Activated naive CD8-positive, alpha-beta T cell treated with anti-CD3 and anti-CD28 coated beads, Interleukin-2, amount 50 U/mL, for 24 hours (primary cell): Measurements from ENCODE around the gene ABCB8.

Experiments used
- ATAC-seq: fragments of 150-1000 bp; cut with Tn5 transposase; one replicate; pipeline ENCODE4 v1.10.0; 2021
- DNase-seq: peaks from one replicate; pipeline ENCODE4 v3.0.0; 2021
- H3K27ac Mint-ChIP-seq: one replicate; pipeline ENCODE4 v1.8.0; 2021; ENCODE audit warnings: mild to moderate bottlenecking, mixed read lengths
- H3K27me3 Mint-ChIP-seq: one replicate; pipeline ENCODE4 v1.8.0; 2021; ENCODE audit warnings: mixed read lengths
- H3K36me3 Mint-ChIP-seq: one replicate; pipeline ENCODE4 v1.8.0; 2021; ENCODE audit warnings: low read depth, mixed read lengths
- H3K4me1 Mint-ChIP-seq: one replicate; pipeline ENCODE4 v1.8.0; 2021; ENCODE audit warnings: mixed read lengths
- H3K4me3 Mint-ChIP-seq: one replicate; pipeline ENCODE4 v1.8.0; 2021; ENCODE audit warnings: mild to moderate bottlenecking, moderate library complexity, mixed read lengths
- H3K9me3 Mint-ChIP-seq: one replicate; pipeline ENCODE4 v1.8.0; 2021; ENCODE audit warnings: mixed read lengths

ABCB8 gene

GRCh38 chr7:151059367-151060112 lies 31.3 kb downstream of the ABCB8 start, which contains the start of gene SLC4A2:
SLC4A2 (plus strand) TSS chr7:151059589; CDS start chr7:151061988, 2,399 bp downstream.
- peak; percentile 12 for ATAC-seq
- peak; percentile 82 for DNase-seq
- no peaks in the 10 kb centered on the region for H3K27me3 Mint-ChIP-seq

GRCh38 chr7:151060113-151060415 lies 31.8 kb downstream of the ABCB8 start:
- Mint-ChIP-seq H3K4me1 (peaks cover 37% of the 10 kb centered on the region), H3K9me3 (no peaks in the 10 kb centered on the region), H3K4me3 (peak overlapping the region; percentile 90), H3K27ac (no peak overlapping the region), H3K36me3 (no peaks in the 10 kb centered on the region), H3K27me3 (no peaks in the 10 kb centered on the region)
- ATAC-seq (no peak), DNase-seq (no peak)

More at GRCh38 chr7:151059367-151060112, 31.3 kb downstream of the ABCB8 start, which contains the start of gene SLC4A2:
- no peaks in the 10 kb centered on the region for H3K9me3 Mint-ChIP-seq
- no peaks in the 10 kb centered on the region for H3K36me3 Mint-ChIP-seq
- peak within 1 kb of the TSS; percentile 95 for H3K27ac Mint-ChIP-seq
- H3K4me3 Mint-ChIP-seq, result peak within 1 kb of the TSS; percentile 90
- peaks cover 37% of the 10 kb centered on the region for H3K4me1 Mint-ChIP-seq

- Mint-ChIP-seq H3K9me3 (no peaks in the 10 kb centered on the region), H3K4me1 (peaks cover 37% of the 10 kb centered on the region), H3K27ac (peak overlapping the region; percentile 35), H3K36me3 (peaks cover 3% of the 10 kb centered on the region), H3K4me3 (peak overlapping the region; percentile 90), H3K27me3 (no peaks in the 10 kb centered on the region)
- DNase-seq (peak; percentile 35), ATAC-seq (no peak)
Measured at GRCh38 chr7:151060416-151061212, 32.4 kb downstream of the ABCB8 start.

GRCh38 chr7:151061213-151062110 lies 33.2 kb downstream of the ABCB8 start:
- Mint-ChIP-seq H3K9me3 (no peaks in the 10 kb centered on the region), H3K4me1 (peaks cover 34% of the 10 kb centered on the region), H3K27ac (peak overlapping the region; percentile 35), H3K27me3 (no peaks in the 10 kb centered on the region), H3K36me3 (peaks cover 3% of the 10 kb centered on the region), H3K4me3 (peak overlapping the region; percentile 90)
- no peak for ATAC-seq
- DNase-seq, result no peak

GRCh38 chr7:151062111-151062398 lies 33.8 kb downstream of the ABCB8 start:
- Mint-ChIP-seq H3K36me3 (peaks cover 3% of the 10 kb centered on the region), H3K27ac (no peak overlapping the region), H3K9me3 (no peaks in the 10 kb centered on the region), H3K4me1 (peaks cover 29% of the 10 kb centered on the region), H3K27me3 (no peaks in the 10 kb centered on the region), H3K4me3 (peak overlapping the region; percentile 90)
- no peak for ATAC-seq
- DNase-seq, result no peak

- peaks cover 24% of the 10 kb centered on the region for H3K4me1 Mint-ChIP-seq
- ATAC-seq (no peak), DNase-seq (no peak)
- no peaks in the 10 kb centered on the region for H3K27me3 Mint-ChIP-seq
- no peak overlapping the region for H3K27ac Mint-ChIP-seq
- H3K36me3 Mint-ChIP-seq, result peaks cover 6% of the 10 kb centered on the region
- H3K9me3 Mint-ChIP-seq, result no peaks in the 10 kb centered on the region
- H3K4me3 Mint-ChIP-seq, result no peak overlapping the region
Measured at GRCh38 chr7:151062399-151063211, 34.4 kb downstream of the ABCB8 start.

GRCh38 chr7:151063212-151063561 lies 34.9 kb downstream of the ABCB8 start:
- DNase-seq, result no peak
- Mint-ChIP-seq H3K27ac (no peak overlapping the region), H3K4me1 (peaks cover 24% of the 10 kb centered on the region), H3K9me3 (no peaks in the 10 kb centered on the region), H3K4me3 (no peak overlapping the region), H3K36me3 (peaks cover 6% of the 10 kb centered on the region), H3K27me3 (no peaks in the 10 kb centered on the region)
- no peak for ATAC-seq

- Mint-ChIP-seq H3K4me1 (peaks cover 14% of the 10 kb centered on the region), H3K36me3 (peaks cover 6% of the 10 kb centered on the region), H3K4me3 (no peak overlapping the region), H3K9me3 (no peaks in the 10 kb centered on the region), H3K27ac (no peak overlapping the region), H3K27me3 (no peaks in the 10 kb centered on the region)
- DNase-seq (no peak), ATAC-seq (no peak)
Measured at GRCh38 chr7:151064454-151064853, 36.2 kb downstream of the ABCB8 start.

- Mint-ChIP-seq H3K27ac (no peak overlapping the region), H3K27me3 (no peaks in the 10 kb centered on the region), H3K4me3 (no peak overlapping the region), H3K4me1 (peaks cover 14% of the 10 kb centered on the region), H3K36me3 (peaks cover 7% of the 10 kb centered on the region), H3K9me3 (no peaks in the 10 kb centered on the region)
- no peak for DNase-seq
- no peak for ATAC-seq
Measured at GRCh38 chr7:151064993-151065392, 36.7 kb downstream of the ABCB8 start.

GRCh38 chr7:151065516-151065915 lies 37.3 kb downstream of the ABCB8 start:
- Mint-ChIP-seq H3K4me3 (no peak overlapping the region), H3K4me1 (peaks cover 11% of the 10 kb centered on the region), H3K36me3 (peaks cover 8% of the 10 kb centered on the region), H3K27me3 (no peaks in the 10 kb centered on the region), H3K9me3 (no peaks in the 10 kb centered on the region), H3K27ac (no peak overlapping the region)
- DNase-seq (no peak), ATAC-seq (no peak)

GRCh38 chr7:151066273-151066974 lies 38.2 kb downstream of the ABCB8 start:
- H3K4me3 Mint-ChIP-seq, result no peak overlapping the region
- no peak overlapping the region for H3K27ac Mint-ChIP-seq
- H3K9me3 Mint-ChIP-seq, result no peaks in the 10 kb centered on the region
- peaks cover 10% of the 10 kb centered on the region for H3K36me3 Mint-ChIP-seq
- ATAC-seq (no peak), DNase-seq (no peak)
- H3K4me1 Mint-ChIP-seq, result peaks cover 3% of the 10 kb centered on the region
- no peaks in the 10 kb centered on the region for H3K27me3 Mint-ChIP-seq

GRCh38 chr7:151068069-151068773 lies 40.0 kb downstream of the ABCB8 start:
- H3K27me3 Mint-ChIP-seq, result no peaks in the 10 kb centered on the region
- no peak overlapping the region for H3K27ac Mint-ChIP-seq
- ATAC-seq, result no peak
- DNase-seq, result no peak
- no peaks in the 10 kb centered on the region for H3K4me1 Mint-ChIP-seq
- H3K9me3 Mint-ChIP-seq, result no peaks in the 10 kb centered on the region
- no peak overlapping the region for H3K4me3 Mint-ChIP-seq
- H3K36me3 Mint-ChIP-seq, result peaks cover 13% of the 10 kb centered on the region
